Ramos (cell line): ENCODE results near the gene ERC2.
"Not testable (repeated sequence)": the region's sequence is repeated elsewhere in the genome, so short reads cannot be mapped to it uniquely, and the experiment has no call there.

Experiments
- in situ Hi-C: fragments of 300-500 bp; cut with MboI; formaldehyde crosslinking; loops from one replicate; pipeline ENCODE4 v1.14.3; 2022; ENCODE audit warnings: low sequenced_read_pairs; ENCODE audit not compliant: unreplicated experiment

ERC2 gene

DNA sequence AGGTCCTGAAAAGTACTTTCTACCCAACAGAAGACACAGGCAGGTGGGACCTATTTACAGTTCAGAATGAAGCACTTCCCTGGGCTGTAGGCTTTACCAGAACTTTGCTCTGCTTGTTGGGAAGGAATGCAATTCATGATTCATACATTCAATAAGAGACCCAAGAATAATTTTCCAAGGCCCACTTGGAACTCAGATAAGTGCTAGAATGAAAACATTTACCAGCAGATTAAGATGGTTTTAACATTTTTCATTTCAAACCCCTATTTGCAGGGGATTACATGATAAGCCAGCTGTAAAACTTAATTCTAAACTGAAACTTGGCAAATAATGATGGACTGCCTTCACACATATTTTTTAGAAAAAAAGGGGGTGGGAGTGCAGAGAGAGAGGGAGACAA, 417.2 kb downstream of the ERC2 start:
- in situ Hi-C loops: no loop called here

DNA sequence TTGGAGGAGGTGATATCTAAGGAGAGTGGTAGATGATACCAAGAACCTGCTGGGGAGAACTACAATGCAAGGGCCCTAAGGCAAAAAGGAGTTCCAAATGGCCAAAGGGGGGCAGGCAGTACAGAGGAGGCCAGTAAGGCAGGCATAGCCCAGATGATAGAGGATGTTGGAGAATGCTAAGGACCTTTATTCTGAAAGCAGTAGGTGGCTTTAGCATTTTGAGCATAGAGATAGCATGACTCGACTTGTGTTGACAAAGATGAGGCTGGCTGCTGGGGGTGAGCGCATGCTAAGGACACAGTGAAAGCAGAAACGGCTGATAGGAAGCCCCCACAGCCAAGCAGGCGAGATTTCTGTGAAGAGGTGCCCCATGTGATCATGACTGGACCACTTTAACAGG, 419.3 kb downstream of the ERC2 start:
- in situ Hi-C loops: no loop called here

DNA sequence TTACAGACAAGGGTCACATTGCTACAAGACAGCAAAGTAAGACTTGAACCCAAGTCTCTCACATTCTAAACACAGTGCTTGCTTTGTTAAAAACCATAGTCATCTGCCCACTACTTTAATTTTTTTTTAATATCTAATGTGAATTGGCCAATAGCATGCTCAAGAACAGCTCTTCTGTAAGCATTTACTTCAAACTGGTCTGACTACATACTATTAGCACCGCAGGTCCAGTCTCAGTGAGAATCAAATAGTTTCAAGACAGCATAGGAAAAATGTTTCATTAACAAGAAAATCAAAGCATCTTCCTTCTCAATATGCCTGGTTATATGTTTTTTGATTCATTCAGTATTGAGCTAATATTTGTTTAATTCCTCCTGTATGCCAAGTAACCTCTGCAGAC, 419.9 kb downstream of the ERC2 start:
- in situ Hi-C loops: no loop called here

DNA sequence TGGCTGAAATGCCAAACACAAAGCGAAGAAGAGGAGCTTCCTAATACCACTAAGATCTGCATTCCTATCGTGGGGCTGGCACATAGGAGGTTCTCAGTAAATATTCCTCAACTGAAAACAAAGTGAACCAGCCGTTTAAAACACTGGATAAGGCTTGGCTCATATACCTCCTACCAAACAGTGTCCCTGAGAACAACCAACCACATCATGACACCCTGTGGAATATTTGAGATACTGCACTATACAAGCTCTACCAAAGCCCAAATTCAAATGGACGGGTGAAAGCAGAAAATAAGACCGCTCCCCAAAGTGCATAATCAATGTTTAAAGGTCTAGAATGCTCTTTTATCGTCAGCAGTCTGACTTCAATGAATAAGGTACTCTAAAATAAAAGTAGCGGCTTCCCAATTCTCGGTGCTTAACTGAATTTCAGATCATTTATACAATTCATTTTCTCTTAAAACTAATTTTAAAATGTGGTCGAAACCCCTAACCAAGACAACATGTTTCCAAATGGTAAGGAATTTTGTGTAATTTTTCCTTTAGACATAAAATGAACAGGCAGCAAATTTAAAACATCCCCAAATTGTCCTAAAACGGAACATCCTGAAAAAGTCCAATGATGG, 425.8 kb downstream of the ERC2 start:
- in situ Hi-C loops: no loop called here

DNA sequence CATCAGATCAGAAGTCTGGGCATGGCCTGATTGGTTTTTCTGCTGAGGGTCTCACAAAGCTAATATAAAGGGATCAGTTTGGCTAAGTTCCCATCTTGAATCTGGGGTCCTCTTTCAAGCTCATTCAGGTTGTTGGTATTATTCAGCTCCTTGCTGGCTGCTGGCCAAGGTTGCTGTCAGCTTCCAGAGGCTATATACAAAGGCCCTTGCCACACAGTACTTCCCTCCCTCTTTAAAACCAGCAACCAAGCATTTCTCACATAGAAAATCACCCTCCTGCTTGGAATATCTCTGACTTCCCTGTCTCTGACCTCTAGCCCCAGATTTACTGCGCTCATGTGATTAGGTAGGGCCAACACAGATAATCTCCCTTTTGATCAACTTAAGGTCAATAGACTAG, 442.9 kb downstream of the ERC2 start:
- in situ Hi-C loops: no loop called here

DNA sequence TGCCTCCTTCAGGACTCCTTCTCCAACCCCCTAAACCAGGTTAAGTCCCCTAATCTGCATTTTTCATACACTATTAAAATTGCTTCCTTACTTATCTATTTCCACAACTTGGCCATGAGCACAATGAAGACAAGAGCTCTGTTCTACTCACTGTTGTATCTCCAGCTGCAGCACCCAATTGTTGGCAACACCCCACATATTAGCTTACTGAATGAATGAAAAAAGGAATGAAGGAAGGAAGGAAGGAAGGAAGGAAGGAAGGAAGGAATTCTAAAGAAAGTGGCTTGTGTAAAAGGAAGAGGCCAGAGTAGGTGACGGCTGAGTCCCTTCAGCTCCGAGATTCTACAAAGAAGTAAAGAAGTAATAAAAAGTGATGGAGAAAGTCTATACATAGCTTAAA, 444.7 kb downstream of the ERC2 start:
- in situ Hi-C loops: no loop called here

DNA sequence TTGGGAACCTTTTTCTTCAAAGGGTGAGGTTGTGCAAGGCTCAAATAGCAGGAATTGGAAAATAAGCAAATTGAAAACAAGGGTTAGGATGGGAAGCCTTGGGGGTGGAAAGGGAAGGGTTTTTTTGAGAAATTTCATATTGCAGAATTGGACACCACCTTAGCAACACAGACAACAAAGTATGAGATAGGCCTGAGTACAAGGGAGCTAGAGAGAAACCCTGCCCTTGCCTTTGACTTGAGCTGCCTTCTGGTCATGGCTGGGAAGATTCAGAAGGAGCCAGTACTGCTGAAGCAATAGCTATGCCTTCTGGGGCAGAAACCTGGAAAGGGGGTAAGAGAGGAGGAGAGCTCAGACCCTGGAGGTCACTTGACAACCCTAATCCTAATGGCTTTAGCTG, 445.6 kb downstream of the ERC2 start:
- in situ Hi-C loops: no loop called here

DNA sequence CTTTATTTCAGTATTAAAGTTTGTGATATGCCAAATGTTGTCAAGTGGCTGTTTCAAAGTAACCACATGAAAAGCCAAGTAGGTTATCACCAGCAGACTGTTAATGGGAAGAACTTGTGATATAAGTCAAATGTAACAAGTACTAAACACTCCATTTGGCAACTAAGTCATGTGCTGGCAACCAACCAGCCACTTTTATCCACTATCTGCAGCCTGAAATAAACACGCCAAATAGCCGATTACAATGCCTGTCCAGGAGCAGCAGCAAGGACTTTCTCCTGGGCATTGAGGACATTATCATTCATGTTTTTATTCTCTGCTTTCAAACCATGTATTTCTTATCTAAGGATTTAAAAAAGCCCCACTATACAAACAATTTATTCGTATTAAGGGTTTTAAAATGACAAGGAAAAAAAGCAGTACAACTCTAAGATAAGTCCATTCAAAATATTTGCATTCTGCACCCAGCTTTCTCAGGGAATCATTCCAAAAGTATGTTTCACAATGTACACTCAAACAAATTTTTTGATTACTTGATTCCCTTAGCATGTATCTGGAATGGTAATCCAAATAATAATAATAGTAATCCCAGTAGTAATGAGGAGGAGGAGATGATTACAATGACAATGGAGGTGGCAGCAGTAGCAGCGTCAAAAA, 448.6 kb downstream of the ERC2 start:
- in situ Hi-C loops: no loop called here

DNA sequence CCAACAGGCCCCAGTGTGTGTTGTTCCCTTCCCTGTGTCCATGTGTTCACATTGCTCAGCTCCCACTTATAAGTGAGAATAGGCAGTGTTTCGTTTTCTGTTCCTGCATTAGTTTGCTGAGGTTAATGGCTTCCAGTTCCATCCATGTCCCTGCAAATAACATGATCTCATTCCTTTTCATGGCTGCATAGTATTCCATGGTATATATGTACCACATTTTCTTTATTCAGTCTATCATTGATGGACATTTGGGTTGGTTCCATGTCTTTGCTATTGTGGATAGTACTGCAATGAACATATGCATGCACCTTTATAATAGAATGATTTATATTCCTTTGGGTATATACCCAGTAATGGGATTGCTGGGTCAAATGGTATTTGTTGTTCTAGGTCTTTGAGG, 452.9 kb downstream of the ERC2 start:
- in situ Hi-C loops: not testable (repeated sequence)

DNA sequence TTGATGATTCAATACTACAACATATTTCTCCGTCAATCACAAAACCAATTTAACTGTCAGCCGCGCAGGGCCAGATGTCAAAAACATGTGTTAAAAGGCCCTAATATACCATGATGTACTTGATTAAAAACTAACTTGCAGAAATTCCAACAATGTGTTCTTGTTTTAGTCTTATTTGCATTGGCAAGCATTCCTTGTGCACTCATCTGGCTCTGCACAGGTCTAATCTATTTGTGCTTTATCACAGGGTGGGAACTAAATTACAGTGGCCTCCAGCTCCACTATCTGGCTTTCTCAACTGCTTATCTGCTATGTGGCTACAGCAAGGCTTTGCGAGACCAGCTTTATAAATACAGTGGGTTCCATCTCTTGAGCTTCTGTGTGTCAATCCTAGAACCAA, 455.5 kb downstream of the ERC2 start:
- in situ Hi-C loops: no loop called here

DNA sequence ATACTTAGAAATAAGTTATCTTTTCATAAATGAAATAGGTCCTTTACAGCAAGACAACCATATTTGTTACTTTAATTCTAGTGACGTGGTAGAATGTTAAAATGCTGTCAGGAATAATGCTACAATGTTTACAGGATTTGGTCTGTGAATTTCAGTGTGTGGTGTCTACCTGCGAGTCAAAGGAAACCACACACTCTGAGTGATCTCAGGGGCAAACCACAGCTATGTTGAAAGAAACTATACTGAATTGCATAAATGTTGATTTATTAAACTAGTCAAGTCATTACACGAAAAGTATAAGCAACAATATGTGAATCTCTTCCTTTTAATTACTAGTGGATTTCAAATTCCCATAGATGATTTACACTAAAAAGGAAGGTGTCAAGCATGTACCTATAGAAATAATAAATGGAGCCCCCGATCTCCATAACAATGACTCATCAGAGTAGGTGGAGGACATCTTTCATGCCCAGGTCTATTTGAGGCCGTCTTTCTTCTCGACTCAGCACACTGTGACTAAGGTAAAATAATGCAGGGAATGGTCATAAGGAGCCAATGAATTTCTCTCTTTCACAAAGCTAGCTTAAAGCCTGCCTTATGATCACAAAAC, 463.0 kb downstream of the ERC2 start:
- in situ Hi-C loops: no loop called here

DNA sequence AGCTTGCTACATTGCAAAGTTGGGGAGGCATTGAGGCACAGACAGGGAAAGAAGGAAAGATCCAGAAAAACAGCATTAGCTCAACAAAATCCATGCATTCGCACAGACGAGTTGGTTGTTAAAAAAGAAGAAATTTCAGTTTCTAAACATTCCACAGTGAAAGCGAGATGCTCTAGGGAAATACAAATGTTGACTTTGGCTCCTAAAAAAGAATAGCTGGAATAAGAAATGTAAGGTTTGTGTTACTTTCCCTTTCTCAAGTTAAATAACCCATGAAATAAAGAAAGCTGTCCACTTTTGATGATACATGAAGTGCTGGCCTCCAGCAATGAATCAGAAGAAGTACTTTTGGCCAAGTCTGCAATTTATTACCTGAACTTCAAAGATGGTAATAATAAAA, 465.1 kb downstream of the ERC2 start:
- in situ Hi-C loops: no loop called here

DNA sequence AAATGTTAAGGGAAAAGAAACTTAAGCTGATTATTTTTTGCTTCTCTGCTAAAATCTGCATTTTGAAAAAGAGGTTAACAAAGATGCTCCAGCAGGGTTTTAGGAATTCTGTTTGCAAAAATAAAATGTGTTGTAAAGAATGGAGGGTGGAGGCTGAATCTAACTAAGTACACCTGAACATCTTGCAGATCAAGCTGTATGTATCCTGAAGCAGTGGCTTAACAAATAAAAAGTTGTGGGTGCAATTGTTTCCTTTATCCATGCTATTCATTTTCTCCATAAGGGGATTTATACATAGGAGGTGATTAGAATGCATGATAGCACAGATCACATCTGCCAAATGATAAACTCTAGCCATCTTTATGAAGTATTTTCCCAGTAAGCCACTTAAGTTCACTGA, 466.3 kb downstream of the ERC2 start:
- in situ Hi-C loops: no loop called here

DNA sequence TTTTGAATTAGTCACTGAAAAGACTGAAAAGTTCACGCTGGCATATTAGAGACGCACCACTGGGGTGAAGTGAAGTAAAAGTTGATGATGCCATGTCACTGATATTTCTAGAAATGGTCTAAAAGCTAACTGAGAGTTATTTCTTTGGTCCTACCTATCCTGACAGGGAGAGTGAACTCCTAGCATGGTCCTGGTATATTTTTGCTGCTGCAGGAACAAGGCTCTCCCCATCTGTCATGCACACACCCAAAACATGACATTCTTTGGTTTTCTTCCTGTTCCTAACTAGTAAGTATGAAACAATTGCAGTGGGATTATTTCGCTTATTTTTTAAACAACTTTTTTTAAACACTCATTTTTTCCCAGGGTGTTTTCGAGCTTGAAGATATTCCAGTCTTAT, 466.7 kb downstream of the ERC2 start:
- in situ Hi-C loops: no loop called here

DNA sequence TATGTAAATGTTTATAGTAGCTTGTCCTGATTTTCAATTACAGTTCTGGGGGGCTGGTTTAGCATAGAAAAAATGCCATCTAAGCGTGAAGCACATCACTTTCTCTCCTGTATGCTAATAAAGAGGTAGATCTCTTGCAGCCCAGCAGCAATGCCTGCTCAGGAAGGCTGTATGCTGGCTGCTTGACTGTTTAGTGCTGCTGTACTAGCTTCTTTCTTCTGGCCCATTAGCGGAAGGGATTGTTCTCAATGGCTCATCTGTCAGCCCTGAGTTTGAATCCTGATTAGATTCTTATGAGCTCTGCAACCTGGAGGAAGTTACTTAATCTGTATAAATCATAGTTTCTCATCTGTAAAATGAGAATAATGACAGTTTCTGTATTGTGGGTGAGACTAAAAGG, 478.9 kb downstream of the ERC2 start:
- in situ Hi-C loops: no loop called here

DNA sequence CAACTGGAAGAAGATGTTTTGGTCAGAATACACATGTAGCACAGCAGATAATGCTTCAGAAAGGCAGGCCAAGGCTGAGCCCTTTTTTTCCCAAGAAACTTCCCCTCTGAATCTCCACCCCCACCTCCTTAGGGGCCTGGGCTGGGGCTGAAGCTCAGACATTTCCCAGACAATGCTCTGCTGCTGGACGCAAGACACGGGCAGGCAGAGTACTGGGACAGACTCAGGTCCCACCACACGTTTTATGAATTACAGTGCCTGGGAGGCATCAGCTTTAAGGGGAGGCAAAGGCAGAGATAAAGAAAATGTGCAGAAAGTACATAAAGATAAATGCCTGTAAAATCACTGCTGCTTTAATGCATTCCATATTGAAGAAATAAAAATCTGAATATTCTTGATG, 479.4 kb downstream of the ERC2 start:
- in situ Hi-C loops: no loop called here

DNA sequence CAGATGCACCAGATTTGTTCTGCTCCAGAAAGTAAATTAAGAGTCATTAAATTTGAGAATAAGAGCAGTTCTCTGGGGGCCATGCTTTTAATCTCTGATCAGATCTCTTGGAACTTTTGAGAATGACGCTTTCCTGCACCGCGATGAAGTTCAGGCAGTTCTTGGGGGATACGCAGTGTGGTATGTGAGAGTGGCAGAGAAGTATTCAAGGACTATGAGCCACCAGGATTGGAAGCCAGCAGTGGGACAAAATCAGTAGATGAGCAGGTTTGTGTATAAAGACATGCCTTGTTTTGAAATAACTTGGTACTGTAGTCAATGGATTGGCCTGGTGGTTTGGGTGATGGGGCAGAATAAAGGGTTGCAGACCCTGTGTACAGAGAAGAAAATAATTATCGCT, 483.6 kb downstream of the ERC2 start:
- in situ Hi-C loops: no loop called here

DNA sequence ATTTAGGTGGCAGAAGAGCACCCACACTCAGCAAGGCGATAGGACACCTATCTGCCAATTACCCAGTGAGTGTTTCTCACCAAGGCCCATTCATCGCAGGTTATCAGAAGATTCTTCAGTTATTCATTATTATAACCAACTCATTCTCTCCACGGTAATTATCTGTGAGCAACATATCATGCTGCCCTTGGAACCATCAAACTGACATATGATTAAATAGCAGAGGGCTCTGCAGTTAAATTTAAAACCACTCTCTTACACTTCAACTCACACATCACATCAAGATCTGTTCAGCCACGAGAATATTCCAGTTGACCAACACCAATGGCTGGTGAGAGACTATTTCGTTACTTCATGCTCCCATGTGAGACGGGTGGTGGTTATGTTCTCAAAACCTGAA, 489.3 kb downstream of the ERC2 start:
- in situ Hi-C loops: no loop called here

DNA sequence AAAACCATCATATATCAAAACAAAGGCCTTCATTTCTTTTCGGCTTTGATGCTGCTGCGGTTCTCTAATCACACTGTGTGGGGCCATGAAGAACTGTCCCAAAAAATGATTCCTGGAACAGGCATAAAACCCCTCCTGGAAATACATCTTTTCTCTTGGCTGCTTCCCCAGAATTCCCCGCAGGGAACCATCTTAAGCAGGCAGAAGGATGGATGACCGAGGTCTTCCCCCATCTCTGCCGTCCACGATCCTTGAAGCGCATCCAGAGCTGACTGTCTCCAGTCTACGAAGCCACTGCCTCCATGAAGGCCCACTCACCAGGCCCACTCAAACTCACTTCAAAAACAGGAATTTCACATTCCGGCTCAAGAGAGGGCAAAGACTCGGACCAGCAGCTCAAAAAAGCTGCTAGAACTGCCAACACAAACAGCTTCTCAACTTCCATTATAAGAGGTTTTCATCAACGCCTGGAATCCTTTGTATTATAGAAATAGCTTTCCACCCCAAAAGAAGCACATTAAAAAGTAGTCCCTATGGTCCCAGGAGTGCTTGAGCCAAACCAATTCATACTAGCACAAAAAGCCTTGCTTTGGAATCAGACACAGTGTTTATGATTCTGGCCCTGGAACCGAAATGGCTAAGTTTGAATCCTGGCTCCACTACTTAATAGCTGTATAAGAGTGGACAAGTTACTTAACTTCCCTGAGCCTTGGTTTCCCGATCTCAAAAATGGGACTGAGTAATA, 493.7 kb downstream of the ERC2 start:
- in situ Hi-C loops: no loop called here

DNA sequence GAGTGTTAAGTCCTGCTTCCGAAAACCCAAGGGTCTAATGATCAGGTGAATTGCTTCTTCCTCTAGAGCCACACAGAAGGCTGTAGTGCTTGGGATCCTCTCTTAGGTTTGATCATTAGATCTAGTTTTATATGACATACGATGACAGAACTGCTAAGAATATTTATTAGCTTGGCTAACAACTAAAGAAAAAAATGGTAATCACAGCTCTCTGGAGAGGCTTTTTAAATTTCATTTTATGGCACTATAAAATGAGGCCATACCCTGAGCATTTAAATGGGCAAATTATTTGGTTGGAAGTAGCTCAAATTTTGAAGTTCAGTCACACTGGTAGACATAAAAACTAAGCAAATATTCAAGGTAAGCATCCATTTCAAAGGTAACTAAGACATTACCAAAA, 498.6 kb downstream of the ERC2 start:
- in situ Hi-C loops: no loop called here

DNA sequence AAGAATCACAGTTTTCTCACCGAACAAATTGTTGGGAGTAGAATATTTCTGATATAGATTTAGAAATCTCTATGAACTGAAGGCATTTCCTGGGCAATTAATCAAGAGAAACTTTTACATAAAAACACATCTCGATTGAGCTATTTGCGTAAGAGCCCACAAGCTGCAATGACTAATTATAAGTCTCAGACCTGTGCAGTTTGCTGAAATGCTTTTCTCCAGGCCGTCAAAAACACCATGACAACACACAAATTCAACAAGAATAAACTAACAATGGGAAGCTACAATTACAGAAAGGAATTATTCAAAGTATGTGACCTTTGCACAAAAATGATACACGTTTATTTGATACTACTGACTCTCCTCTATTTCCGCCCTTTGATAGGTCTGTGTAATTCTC, 499.9 kb downstream of the ERC2 start:
- in situ Hi-C loops: no loop called here
